ENCODE results near the gene ANKRD10.

GRCh38 chr13:110885966-110886869 lies 28.7 kb downstream of the ANKRD10 start:
- TF ChIP-seq EP300 (IDR thresholded peaks at IDR 0.05) (no peak), CTCF (IDR thresholded peaks at IDR 0.05) (no peak)
